Mucosa of gallbladder (tissue), 1 donor: ENCODE data around the gene RORC. TPM values are rescaled to one million over a fixed set of nuclear protein-coding genes. Genes with fewer than 3 reads are reported as not detected.

Source experiments
- DNase-seq: peaks from one replicate; pipeline ENCODE4 v3.0.0-alpha.2; 2020; ENCODE audit warnings: low spot score
- total RNA-seq: library from RNA; stranded (reverse); gene quantifications from one replicate; pipeline ENCODE4 v1.2.1, GENCODE V29; 2021
- donor health status: DM: no; HTN: no; CAD: no.

Gene RORC
- total RNA-seq, 1 donor from 2014 or later, result 9.5 TPM

DNA sequence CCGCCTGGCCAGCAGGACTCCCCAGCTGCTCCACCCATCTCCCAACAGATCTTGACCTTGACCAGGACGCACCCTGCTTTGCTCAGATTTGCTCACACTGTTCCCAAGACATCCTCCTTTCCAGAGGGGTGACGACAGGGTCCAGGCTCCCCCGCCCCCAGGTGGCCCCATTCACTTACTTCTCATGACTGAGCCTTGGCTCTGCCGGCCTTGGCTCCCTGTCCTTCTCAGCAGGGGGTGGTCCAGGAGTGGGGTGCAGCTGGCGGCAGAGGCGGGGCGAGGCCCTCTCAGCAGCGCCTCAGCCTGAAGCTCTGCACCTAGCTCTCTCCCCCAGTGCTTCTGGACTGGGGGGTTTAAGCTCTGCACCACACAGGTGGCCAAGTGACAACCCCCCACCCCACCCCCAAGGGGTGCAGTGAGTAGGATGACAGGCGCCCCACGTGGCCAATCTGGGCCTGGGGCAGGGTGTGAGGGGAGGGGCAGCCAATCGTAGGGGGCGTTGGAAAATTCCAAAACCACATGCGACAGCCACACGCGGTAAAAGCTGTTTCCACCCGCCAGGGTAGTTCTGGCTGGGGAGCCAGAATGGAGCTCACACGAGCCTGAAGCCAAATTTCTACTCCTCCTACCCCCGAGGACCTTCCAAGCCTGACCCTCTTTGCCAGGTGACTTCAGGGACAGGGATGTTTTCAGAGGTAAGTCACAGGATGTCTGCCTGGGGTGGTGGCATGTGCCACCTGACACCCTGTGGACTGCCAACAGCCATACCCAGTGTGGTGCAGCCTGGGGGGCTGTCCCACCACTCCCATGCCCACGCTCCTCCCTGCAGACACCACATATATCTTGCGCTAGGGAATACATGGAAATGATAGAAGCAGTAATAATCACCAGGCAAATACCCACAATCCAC, 5.6 kb downstream of the RORC start:
- DNase-seq, result no peak

DNA sequence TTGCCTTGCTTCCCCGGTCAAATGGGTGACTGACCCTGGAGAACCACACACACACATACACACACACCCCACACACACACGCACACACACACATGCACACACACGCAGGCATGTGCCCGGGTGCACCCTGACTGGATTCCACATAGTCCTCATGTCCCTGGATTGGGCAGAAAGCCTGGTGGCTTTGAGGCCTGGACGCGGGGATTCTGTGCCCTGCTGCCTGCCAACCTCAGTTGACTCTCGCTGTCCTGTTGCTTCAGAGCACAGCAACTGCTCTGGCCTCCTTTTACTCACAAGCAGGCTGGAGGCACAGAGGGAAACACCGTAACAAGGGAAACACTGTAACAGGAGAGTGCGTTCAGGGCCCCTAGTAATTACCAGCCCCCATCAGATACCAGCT, 6.4 kb downstream of the RORC start:
- DNase-seq, result no peak

DNA sequence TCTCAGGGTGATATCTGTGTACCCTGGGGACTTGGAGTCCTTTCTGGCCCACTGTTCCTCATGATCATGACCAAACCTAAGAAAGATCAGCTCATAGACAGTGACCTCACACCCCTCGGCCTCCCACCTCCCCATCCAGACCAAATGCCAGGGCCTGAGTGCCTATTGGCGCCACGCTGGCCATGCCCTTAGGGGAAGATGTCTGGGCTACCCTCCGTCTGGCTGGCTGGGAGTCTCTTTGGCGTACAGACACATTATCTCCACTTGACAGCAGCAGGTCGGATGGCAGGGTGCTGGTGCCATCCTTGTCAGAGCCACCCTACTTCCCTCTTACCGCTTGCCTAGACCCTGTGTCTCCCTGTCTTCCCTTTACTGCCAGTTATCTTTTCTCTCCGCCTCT, 8.4 kb downstream of the RORC start:
- no peak for DNase-seq

DNA sequence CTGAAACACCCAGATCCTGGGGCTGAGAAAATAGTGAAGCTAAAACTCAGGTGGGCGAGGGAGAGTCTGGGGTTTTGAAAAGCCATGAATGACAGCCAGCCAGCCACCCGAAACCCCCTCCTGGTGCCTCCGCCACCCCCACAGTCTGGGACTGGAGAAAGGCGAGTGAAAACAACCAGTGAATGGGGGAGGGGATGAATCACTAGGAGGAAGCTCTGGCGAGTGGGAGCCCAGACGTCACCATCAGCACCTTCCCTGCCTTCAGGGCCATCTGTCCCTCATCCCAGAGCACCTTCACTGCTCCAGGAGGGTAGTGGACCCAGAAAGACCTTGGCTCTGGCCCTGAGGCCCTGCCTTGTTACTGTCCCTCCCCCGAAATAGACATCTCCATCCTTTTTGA, 9.2 kb downstream of the RORC start:
- no peak for DNase-seq

DNA sequence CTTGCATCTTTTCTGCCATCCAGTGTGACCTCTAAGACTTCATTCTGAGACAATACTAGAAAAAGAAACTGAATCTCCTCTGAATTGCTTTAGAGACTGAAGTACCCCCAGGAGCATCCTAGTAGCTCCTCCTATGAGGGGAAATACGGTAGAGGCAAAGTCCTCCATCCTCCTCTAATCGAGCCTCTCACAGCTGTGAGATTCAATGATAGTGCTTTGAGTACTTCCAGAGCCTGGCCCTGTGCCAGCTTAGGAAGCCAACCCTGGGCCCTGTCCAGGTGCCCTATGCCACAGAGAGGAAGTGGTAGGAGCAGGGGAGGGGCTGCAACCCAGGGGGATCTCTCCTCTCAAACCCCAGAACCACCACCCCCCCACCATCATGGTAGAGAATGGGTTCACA, 10.7 kb downstream of the RORC start:
- peak; percentile 41 for DNase-seq

DNA sequence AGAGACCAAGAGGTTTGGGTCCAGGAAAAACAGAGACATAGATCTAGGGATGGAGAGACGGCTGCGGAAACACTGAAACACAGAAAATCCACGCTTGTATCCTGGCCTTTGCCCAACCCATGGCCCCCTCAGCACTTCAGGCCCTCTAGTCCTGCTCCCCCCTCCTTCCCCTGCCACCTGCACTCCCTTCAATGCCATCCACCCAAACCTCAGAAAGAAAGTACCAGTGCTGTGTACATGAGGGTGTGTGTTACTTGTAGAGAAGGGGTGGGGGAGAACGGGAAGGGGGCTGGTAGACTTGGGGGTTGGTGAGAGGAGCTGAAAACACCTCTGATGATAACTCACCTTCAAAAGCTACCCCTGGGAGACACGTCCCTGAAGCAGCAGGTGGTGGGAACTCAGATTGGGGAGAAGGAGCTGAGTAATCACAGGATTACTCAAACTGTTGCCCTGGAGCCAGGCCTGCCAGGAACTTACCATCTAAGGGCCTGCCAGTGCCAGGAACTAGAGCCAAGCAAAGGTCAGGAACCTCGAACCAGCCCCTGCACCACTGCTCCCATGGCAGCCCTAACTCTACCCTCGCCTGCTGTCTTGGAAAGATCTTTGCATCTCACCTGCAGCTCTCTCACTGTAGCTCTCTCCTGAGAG, 11.5 kb downstream of the RORC start:
- no peak for DNase-seq

DNA sequence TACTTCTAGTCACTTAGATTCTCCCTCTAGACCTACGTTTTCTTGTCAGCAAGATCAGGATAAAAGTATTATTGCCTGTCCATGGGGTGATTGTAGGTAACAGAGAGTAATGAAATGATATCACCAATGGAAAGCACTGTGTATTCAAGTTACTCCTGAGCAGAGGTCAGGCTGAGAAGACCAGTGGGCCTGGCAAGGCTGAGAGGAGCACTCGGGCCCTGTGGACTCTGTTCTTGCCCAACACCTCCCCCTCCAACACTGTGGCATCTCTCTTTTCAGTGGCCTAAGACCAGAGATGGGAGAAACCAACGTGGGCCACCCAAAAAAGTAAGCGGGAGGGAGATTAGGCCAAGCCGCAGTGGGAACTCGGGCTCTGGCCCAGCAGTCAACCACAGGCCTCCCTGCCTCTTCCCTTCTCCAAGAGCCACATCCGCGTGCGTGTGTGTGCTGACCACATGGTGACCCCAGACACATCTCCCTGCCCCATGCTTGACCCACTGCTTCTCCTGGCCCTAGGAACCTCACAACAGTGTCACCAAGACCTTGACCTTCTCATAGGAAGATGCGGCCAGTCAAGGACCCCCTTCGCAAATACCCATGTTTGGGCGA, 12.3 kb downstream of the RORC start:
- no peak for DNase-seq

DNA sequence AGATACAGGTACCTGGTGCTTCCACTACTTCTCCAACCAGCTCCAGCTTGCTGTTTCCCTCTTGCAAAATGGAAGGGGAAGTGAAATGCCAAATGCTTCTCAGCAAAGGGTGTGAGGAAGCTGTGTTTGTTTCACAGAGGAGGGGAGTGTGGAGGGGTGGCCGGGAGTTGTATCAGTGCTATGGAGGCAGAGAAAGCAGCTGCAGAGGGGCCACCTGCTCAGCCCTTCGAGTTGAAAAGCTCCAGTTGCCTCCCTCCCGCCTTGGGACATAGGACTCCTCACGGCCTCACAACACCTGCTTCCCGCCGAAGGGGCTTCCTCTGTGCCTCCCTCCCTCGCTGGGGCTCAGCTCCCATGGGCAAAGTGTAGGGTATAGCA, 14.3 kb downstream of the RORC start:
- DNase-seq, result no peak

DNA sequence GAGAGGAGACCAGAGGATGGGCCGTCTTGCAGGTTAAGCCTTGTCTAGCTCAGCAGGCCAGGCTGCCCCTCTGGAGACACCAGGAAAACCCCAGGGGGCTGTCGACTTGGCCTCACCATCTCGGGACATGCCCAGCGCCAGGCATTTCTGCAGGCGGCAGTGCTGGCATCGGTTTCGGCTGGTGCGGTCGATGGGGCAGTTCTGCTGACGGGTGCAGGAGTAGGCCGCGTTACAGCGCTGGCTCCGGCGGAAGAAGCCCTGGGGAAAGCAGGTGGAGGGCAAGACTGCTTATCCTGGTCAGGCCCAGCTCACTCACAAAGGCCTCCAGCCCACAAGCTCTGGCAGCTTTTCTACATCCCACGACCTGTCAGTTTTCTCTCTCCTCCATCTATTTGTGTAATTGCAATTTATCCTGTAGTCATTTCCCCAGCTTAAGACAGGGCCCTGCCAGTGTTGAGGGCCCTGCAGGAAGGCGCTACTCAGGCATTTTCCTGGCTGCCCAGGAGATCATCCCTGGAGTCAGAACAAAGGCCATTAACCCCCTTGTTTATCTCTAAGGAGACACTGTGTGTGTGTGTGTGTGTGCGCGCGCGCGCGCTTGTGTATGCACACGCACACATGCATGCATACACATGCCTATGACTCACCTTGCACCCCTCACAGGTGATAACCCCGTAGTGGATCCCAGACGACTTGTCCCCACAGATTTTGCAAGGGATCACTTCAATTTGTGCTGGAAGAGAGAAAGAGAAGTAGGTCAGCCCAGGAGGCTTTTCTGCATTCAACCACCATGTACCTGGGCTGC, 14.9 kb downstream of the RORC start:
- no peak for DNase-seq

DNA sequence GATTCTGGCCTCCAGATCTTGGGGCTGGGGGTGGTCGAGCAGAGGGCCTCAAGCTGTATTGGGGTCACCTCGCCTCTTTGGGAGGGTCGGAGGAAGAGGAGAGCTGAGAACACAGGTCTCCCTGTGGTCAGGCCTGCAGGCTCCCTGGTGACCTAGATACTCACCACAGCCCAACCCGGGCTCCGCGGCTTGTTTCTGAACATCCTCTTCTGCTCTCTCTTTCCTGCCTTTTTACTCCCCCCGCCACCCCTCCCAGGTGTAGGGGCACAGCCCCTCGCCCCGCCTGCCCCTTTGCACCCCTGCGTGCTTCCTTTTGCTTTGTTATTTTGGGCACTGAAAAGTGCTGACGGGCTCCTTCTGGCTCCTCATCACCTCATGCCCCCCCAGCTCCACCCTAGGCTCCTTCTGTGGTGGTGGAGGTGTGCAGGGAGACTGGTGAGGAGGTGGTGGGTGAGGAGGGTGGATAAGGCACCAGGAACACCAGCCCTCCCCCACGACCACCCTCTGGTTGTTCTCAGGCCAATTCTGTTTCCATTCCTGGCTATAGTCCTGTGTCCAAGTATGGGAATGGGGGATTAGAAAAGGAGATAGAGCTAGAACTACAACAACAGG, 15.8 kb downstream of the RORC start:
- peak; percentile 26 for DNase-seq

DNA sequence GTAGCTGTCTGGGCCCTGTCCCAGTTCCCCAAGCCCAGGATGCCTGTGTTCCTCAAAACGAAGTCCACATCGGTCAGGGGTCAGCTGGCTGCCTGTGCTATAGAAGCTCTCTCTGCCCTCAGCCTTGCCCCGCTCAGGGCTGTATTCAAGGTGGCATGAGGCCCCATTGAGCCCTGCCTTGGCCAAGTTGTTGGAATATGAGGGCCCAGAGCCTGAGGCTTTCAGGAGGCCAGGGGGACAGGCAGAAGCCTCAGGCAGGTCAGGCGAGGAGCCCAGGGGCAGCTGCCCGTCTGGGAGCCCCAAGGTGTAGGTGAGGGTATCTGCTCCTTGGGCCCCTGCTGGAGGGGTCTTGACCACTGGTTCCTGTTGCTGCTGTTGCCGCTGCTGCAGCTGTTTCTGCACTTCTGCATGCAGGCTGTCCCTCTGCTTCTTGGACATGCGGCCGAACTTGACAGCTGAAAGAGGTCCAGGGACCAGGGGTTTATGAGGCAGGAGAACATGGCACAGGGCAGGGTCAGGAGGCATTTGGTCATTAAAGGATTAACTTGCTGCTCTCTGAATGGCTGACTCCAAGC, 16.5 kb downstream of the RORC start:
- DNase-seq, result no peak

DNA sequence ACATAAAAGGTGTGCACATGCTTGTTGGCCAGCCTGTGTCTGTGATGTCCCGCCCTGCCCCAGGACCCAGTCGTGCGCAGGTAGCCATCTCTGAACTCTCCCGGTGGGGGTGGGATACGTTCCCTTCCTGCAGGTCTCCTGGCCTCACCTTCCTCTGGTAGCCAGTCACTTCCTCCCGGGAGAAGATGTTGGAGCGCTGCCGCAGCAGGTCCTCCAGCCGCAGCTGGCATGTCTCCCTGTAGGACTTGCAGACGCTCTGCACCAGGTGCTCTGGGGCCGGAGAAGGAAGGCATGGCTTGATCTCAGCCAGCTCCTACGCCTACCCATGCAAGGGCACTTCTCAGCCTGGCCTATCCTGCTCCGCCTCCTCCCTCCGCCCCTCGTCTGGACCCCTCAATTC, 17.2 kb downstream of the RORC start:
- no peak for DNase-seq

DNA sequence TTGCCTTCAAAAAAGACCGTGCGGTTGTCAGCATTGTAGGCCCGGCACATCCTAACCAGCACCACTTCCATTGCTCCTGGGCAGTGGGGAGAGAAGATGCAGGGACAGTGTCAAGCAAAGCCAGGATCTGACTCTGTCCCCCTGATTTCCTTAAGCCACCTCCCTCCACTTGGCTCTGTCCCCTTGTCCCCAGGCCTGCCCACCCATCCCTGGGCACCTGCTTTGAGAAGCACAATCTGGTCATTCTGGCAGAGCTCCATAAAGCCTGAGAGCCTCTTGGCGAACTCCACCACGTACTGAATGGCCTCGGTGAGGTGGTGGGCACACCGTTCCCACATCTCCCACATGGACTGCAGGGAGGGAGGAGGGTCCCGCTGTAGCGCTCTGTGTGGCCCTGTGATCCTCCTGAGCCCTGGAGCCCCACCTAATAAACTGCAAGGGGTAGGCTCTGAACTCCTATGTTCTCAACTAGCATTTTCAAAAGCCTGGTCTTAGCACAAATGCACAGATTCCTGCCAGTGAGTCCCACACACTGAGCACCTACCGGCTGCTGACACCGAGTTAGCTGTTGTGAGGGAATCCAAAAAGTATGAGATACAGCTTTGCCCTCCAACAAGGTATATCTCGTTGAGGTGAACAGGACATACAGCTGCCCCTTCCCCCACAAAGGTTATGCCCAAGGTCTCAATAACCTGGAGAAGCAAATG, 18.2 kb downstream of the RORC start:
- no peak for DNase-seq

DNA sequence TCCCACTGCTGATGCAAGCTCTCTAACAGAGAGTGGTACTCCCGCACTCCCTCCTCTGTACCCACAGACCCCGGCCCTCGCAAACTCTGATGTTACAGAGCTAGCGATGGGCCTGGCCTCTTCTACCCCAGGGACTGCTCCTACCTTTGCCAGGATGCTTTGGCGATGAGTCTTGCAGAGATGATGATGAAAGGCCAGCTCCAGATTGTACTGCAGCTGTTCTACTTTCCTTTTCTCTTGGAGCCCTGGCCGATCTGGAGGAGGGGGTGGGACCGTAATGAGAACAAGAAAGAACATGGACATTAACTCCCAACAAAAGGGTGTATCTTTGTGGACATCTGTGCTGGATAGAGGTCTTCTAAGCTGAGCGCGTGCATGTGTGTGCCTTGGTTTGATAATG, 20.4 kb downstream of the RORC start:
- DNase-seq, result no peak

DNA sequence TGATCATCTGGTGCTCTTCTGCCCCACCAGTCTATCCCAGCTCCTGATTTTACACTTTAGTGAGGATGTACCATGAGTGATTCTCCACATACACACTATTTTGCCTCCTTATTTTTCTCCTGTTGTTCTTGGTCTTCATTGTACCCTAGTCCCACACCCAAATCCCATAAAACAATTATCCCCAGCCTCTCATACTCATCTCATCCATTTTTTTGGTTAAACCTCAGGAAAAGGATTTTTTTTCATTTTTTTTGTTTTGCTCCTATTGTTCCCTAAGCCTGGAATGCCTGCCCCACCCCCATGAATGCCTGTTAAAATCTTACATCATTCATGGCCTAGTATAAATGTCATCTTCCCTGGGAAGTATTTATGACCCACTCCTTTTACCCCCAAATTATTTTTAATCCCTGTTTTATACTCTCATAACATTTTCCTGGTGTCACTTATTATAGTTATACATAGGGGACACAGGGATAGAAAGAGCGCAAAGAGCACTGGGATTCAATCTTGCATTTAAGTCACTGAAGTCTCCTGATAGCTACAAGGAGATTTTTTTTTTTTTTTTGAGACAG, 21.5 kb downstream of the RORC start:
- no peak for DNase-seq

DNA sequence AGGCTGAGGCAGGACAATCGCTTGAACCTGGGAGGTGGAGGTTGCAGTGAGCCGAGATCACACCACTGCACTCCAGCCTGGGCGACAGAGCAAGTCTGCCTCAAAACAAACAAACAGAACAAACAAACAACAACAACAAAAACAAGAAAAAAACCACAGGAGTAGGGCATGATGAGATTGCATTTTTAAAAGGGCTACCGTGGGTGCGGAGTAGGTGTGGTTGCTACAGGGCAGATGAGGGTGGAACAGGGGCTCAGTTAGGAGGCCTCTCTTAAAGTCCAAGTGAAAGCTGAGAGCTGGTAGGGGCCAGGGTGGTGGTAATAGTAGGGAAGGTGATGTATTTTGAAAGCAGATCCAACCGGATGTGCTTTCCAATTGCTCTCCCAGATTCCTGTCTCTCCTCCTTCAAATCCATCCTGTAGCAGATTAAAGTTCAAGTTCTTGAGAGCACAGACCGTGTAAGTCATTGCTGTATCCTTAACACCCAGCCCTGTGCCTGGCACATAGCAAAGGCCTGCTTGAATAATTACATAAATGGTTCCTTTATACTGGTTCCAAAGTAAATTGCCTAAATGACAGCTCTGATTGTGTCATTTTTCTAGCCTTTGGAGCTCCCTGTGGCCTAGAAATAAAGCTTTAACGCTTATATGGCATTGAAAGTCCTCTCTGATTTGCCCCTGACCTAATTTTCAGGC, 22.2 kb downstream of the RORC start:
- no peak for DNase-seq

DNA sequence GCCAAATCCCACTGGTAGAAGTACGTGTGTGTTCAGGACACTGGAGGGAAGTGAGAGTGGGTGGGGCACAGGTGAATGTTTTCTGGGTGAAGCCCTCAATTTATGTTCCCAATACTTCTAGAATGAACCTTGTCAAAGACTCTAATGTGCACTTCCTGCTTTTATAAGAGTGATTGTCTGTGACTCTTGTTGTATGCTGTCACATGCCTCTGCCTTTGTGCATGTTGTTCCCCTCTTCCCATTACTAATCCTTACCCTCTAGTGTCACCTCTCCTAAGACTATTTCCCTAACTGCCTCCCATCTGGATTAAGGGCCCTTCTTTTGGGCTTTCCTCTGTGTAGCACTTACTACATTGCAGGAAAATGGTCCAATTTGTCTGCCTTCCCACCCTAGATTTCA, 23.8 kb downstream of the RORC start:
- DNase-seq, result no peak

DNA sequence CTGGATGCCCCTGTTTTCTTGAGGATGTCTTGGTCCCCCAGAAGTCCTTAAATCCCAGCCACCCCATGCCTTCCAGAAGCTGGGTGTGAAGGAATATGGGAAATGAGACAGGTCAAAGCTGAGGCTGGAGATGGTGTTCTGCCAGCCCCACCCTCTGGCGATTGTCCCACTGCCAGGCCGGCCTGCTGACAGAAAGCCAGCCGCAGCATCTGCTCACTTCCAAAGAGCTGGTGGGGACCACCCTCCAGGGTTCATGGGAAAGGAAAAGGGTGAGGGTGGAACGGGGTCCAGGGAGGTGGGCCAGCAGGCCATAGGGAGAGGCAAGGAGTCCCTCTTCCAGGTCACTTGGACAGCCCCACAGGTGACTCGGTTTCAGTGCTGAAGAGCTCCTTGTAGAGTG, 24.5 kb downstream of the RORC start:
- no peak for DNase-seq

DNA sequence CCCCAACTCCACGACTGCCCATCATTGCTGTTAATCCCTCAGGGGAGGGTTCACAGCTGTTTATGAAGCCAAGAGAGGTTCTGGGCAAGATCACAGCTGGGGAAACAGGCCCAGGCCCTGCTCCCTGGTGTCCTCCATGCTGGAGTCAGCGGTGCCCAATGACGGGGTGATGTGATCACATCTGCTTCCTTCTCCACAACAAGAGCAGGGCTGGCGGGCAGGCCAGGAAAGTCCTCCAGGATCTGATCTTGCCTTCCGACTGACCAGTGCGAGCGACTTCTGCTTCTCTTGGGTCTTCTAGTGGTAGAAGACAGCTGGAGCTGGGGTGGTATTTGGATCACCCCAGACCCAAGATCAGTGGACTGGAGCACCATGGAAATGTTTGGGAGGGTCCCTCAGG, 25.4 kb downstream of the RORC start:
- no peak for DNase-seq
